HepG2 (cell line): Measurements from ENCODE around the gene APOC3. TPM values are rescaled to one million over a fixed set of nuclear protein-coding genes. Genes with fewer than 3 reads are reported as not detected.

Experiments used
- ATF2 ChIP-seq: sonication (generic); formaldehyde crosslinking; IDR thresholded peaks from 2 replicates; pipeline ENCODE4 v1.4.0; 2020; ENCODE audit warnings: missing genetic modification reagents
- HIC2 ChIP-seq: sonication (generic); formaldehyde crosslinking; IDR thresholded peaks from 2 replicates; pipeline ENCODE4 v1.9.0; 2022; ENCODE audit warnings: low read depth, missing genetic modification reagents
- IRF9 ChIP-seq: sonication (generic); formaldehyde crosslinking; IDR thresholded peaks from 2 replicates; pipeline ENCODE4 v1.8.0; 2022; ENCODE audit warnings: missing genetic modification reagents, mild to moderate bottlenecking, borderline replicate concordance
- ONECUT2 ChIP-seq: sonication (generic); formaldehyde crosslinking; IDR thresholded peaks from 2 replicates; pipeline ENCODE4 v1.4.0; 2020; ENCODE audit warnings: missing genetic modification reagents
- POLR2G ChIP-seq: fragments of 200-400 bp; formaldehyde crosslinking; IDR thresholded peaks from 2 replicates; pipeline ENCODE4 v1.6.1; 2018; ENCODE audit warnings: mild to moderate bottlenecking, low read depth, low read length, moderate library complexity
- SIX1 ChIP-seq: sonication (generic); formaldehyde crosslinking; IDR thresholded peaks from 2 replicates; pipeline ENCODE4 v1.4.0; 2020; ENCODE audit warnings: missing genetic modification reagents, borderline replicate concordance
- SKI ChIP-seq: fragments of 450-650 bp; IDR thresholded peaks from one replicate; pipeline ENCODE4 v1.6.1; 2018; ENCODE audit warnings: mild to moderate bottlenecking; ENCODE audit not compliant: partially characterized antibody
- SRF ChIP-seq: IDR thresholded peaks from 2 replicates; pipeline ENCODE4 v1.6.1; 2011; ENCODE audit warnings: mild to moderate bottlenecking, low read depth, low read length, moderate library complexity
- ZBTB7B ChIP-seq: sonication (generic); formaldehyde crosslinking; IDR thresholded peaks from 2 replicates; pipeline ENCODE4 v1.4.0; 2020; ENCODE audit warnings: missing genetic modification reagents
- ZC3H13 ChIP-seq: sonication (generic); formaldehyde crosslinking; IDR thresholded peaks from 2 replicates; pipeline ENCODE4 v1.8.1; 2023; ENCODE audit warnings: mild to moderate bottlenecking, missing genetic modification reagents, moderate library complexity
- ZMYM4 ChIP-seq: sonication (generic); formaldehyde crosslinking; IDR thresholded peaks from 2 replicates; pipeline ENCODE4 v1.8.1; 2023; ENCODE audit warnings: mild to moderate bottlenecking, missing genetic modification reagents
- ZNF441 ChIP-seq: sonication (generic); formaldehyde crosslinking; IDR thresholded peaks from 2 replicates; pipeline ENCODE4 v1.7.0; 2021; ENCODE audit warnings: missing genetic modification reagents, borderline replicate concordance
- ZNF644 ChIP-seq: IDR thresholded peaks from 2 replicates; pipeline ENCODE4 v1.6.1; 2016; ENCODE audit warnings: low read depth
- ZNF709 ChIP-seq: sonication (generic); formaldehyde crosslinking; IDR thresholded peaks from 2 replicates; pipeline ENCODE4 v1.5.0; 2020; ENCODE audit warnings: mild to moderate bottlenecking, missing genetic modification reagents
- ZNF879 ChIP-seq: sonication (generic); formaldehyde crosslinking; IDR thresholded peaks from 2 replicates; pipeline ENCODE4 v1.8.1; 2023; ENCODE audit warnings: missing genetic modification reagents
- polyA plus RNA-seq, 8 experiments: library from polyadenylated mRNA; depleted of rRNA in 3 of 8; stranded (reverse) in 7 of 8; unstranded in 1 of 8; fragments of >200 nt; fragmentation: Illumina TruSeq in 4 of 8; extraction: Trizol in 4 of 8; gene quantifications; 2 replicates each; pipeline versions ENCODE4 v1.2.1 to v1.2.3, GENCODE V29; 2011 to 2016; ENCODE audit warnings: low read depth in 4 of 8, missing spikeins in 1 of 8, mixed read lengths in 1 of 8; ENCODE audit not compliant: insufficient read depth in 1 of 8
- total RNA-seq, 5 experiments: library from RNA; depleted of rRNA; stranded (reverse); fragments of >200 nt; fragmentation: Illumina TruSeq; extraction: Trizol; gene quantifications; 2 replicates each; pipeline ENCODE4 v1.2.3, GENCODE V29; 2016; ENCODE audit warnings: low read depth in 1 of 5
- TF ChIP-seq, protein P1 (sequence below): sonication (generic); formaldehyde crosslinking; IDR thresholded peaks from 2 replicates; pipeline ENCODE4 v1.4.0; 2020; ENCODE audit warnings: mild to moderate bottlenecking, missing genetic modification reagents, borderline replicate concordance
- TF ChIP-seq, protein P2 (sequence below): sonication (generic); formaldehyde crosslinking; IDR thresholded peaks from 2 replicates; pipeline ENCODE4 v1.4.0; 2020; ENCODE audit warnings: missing genetic modification reagents
- TF ChIP-seq, protein P3 (sequence below): sonication (generic); formaldehyde crosslinking; IDR thresholded peaks from 2 replicates; pipeline ENCODE4 v1.5.0; 2020; ENCODE audit warnings: missing genetic modification reagents

Gene APOC3
- total and polyA plus RNA-seq, 2 of the 13 experiments (the other 11 are each of a cell fraction or from before 2014, with no cell fraction given): 314 to 687 TPM

DNA sequence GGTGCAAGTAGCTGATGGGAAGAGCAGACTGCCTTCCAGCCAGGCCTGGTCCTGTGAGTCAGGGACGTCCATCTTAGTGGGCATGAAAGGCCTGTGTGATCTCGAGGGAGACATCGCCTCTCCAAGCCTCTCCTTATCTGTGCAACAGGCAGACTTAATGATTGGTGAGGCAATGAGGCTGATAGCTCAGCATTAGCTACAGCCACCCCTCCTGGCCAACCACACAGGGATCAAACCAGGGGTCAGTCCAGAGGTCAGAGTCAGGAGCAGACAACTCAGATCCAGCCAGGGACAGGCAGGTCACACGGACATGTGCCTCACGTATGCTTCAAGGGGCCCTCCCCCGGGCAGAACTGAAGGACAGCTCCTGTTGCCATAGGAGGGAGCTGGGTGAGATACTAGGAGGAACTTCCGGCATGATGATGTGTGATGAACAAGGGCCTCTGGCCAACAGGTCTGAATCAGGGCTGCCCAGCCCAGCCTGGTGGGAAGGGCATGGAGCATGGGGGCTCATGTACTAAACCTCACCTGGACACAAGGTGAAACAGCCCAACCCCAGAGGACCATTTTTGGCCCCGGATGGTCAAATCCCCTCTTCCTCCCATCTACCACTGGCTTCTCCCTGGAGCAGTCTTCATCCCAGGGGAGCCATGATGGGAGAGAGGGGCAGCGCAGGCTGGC is 2.8 kb upstream of the APOC3 start (continued):
- TF ChIP-seq ATF2 (CRISPR knock-in tag): peak; percentile 72; the same call in 1 of the 2 replicates
- no peak for TF ChIP-seq ZNF879 (CRISPR knock-in tag)
- peak; percentile 49; the same call in 1 of the 2 replicates for TF ChIP-seq SRF
- TF ChIP-seq ZBTB7B: peak; percentile 86
- peak; percentile 82 for TF ChIP-seq ZMYM4 (CRISPR knock-in tag)
- peak; percentile 90 for TF ChIP-seq SKI
- peak; percentile 39; the same call in 1 of the 2 replicates for TF ChIP-seq ZNF709
- TF ChIP-seq, protein P1, sequence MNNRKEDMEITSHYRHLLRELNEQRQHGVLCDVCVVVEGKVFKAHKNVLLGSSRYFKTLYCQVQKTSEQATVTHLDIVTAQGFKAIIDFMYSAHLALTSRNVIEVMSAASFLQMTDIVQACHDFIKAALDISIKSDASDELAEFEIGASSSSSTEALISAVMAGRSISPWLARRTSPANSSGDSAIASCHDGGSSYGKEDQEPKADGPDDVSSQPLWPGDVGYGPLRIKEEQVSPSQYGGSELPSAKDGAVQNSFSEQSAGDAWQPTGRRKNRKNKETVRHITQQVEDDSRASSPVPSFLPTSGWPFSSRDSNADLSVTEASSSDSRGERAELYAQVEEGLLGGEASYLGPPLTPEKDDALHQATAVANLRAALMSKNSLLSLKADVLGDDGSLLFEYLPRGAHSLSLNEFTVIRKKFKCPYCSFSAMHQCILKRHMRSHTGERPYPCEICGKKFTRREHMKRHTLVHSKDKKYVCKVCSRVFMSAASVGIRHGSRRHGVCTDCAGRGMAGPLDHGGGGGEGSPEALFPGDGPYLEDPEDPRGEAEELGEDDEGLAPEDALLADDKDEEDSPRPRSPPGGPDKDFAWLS (CRISPR knock-in tag): 0 out of 2 replicates have a peak, but pooled peaks have one; percentile 71
- no peak; the same call in 1 of the 2 replicates for TF ChIP-seq ZC3H13 (CRISPR knock-in tag)
- peak; percentile 70; the same call in 1 of the 2 replicates for TF ChIP-seq IRF9
- peak; percentile 63; the same call in 1 of the 2 replicates for TF ChIP-seq ONECUT2 (CRISPR knock-in tag)
- TF ChIP-seq SIX1 (CRISPR knock-in tag): peak; percentile 47
- TF ChIP-seq ZNF644 (CRISPR knock-in tag): peak; percentile 46; the same call in 1 of the 2 replicates
- TF ChIP-seq POLR2G: peak; percentile 70
- TF ChIP-seq, protein P2, sequence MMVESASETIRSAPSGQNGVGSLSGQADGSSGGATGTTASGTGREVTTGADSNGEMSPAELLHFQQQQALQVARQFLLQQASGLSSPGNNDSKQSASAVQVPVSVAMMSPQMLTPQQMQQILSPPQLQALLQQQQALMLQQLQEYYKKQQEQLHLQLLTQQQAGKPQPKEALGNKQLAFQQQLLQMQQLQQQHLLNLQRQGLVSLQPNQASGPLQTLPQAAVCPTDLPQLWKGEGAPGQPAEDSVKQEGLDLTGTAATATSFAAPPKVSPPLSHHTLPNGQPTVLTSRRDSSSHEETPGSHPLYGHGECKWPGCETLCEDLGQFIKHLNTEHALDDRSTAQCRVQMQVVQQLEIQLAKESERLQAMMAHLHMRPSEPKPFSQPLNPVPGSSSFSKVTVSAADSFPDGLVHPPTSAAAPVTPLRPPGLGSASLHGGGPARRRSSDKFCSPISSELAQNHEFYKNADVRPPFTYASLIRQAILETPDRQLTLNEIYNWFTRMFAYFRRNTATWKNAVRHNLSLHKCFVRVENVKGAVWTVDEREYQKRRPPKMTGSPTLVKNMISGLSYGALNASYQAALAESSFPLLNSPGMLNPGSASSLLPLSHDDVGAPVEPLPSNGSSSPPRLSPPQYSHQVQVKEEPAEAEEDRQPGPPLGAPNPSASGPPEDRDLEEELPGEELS (CRISPR knock-in tag): peak; percentile 90
- TF ChIP-seq, protein P3, sequence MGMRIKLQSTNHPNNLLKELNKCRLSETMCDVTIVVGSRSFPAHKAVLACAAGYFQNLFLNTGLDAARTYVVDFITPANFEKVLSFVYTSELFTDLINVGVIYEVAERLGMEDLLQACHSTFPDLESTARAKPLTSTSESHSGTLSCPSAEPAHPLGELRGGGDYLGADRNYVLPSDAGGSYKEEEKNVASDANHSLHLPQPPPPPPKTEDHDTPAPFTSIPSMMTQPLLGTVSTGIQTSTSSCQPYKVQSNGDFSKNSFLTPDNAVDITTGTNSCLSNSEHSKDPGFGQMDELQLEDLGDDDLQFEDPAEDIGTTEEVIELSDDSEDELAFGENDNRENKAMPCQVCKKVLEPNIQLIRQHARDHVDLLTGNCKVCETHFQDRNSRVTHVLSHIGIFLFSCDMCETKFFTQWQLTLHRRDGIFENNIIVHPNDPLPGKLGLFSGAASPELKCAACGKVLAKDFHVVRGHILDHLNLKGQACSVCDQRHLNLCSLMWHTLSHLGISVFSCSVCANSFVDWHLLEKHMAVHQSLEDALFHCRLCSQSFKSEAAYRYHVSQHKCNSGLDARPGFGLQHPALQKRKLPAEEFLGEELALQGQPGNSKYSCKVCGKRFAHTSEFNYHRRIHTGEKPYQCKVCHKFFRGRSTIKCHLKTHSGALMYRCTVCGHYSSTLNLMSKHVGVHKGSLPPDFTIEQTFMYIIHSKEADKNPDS (CRISPR knock-in tag): 0 out of 2 replicates have a peak, but pooled peaks have one; percentile 47
- peak; percentile 82; the same call in 1 of the 2 replicates for TF ChIP-seq ZNF441 (CRISPR knock-in tag)
- TF ChIP-seq HIC2 (CRISPR knock-in tag): 0 out of 2 replicates have a peak, but pooled peaks have one; percentile 66
